Uterus (tissue), 4 donors: ENCODE results near the gene TRAPPC2L. TPM values are rescaled to one million over a fixed set of nuclear protein-coding genes. Genes with fewer than 3 reads are reported as not detected.

ENCODE experiments used
- DNase-seq, 2 donors: peaks; one replicate each; pipeline ENCODE4 v3.0.0-alpha.2; 2019 to 2020
- H3K27ac ChIP-seq, 2 donors: fragments of 200-600 bp; sonication (generic); 1 replicate in 1 of 2; 2 replicates in 1 of 2; pipeline ENCODE4 v1.5.1; 2016 to 2018
- H3K27me3 ChIP-seq, 2 donors: fragments of 200-600 bp; sonication (generic); one replicate each; pipeline ENCODE4 v1.5.1; 2018 to 2019; ENCODE audit warnings: control low read depth in 1 of 2
- H3K36me3 ChIP-seq, 2 donors: fragments of 200-600 bp; sonication (generic); one replicate each; pipeline ENCODE4 v1.5.1; 2019; ENCODE audit warnings: control low read depth in 1 of 2
- H3K4me1 ChIP-seq, 2 donors: fragments of 200-600 bp; sonication (generic); one replicate each; pipeline ENCODE4 v1.5.1; 2018 to 2019; ENCODE audit warnings: control low read depth in 1 of 2
- H3K4me3 ChIP-seq, 2 donors: fragments of 200-600 bp; sonication (generic); 1 replicate in 1 of 2; 2 replicates in 1 of 2; pipeline ENCODE4 v1.5.1; 2018 to 2019; ENCODE audit warnings: mild to moderate bottlenecking in 1 of 2
- H3K9me3 ChIP-seq, 2 donors: fragments of 200-600 bp; sonication (generic); one replicate each; pipeline ENCODE4 v1.5.1; 2019; ENCODE audit warnings: control low read depth in 1 of 2
- CTCF ChIP-seq, 4 experiments: fragments of 200-600 bp in 2 of 4; fragments of 450-650 bp in 2 of 4; sonication (generic) in 2 of 4; IDR thresholded peaks; one replicate each; pipeline ENCODE4 v1.5.1; 2016 to 2019; ENCODE audit warnings: antibody characterized with exemption in 4 of 4, mild to moderate bottlenecking in 2 of 4, moderate library complexity in 1 of 4
- POLR2A ChIP-seq, 2 donors: fragments of 450-650 bp; IDR thresholded peaks; one replicate each; pipeline ENCODE4 v1.6.1; 2016; ENCODE audit warnings: antibody characterized with exemption in 2 of 2, mild to moderate bottlenecking in 1 of 2, moderate library complexity in 1 of 2
- intact Hi-C: fragments of 100-400 bp; cut with DNase I; formaldehyde crosslinking; loops from one replicate; pipeline ENCODE4 v1.15.1; 2023; ENCODE audit warnings: low total_unique reads
- total RNA-seq, 4 donors: library from RNA; depleted of rRNA in 3 of 4; stranded (reverse); fragments of >200 nt in 3 of 4; gene quantifications; one replicate each; pipeline versions ENCODE4 v1.1.0 to v1.2.4, GENCODE V29; 2014 to 2023
- donor health status: DM: yes; HTN: yes; CAD: no.

TRAPPC2L gene
- total RNA-seq, 4 donors from 2014 or later, result 21.5 to 680 (median 70.6) TPM

DNA sequence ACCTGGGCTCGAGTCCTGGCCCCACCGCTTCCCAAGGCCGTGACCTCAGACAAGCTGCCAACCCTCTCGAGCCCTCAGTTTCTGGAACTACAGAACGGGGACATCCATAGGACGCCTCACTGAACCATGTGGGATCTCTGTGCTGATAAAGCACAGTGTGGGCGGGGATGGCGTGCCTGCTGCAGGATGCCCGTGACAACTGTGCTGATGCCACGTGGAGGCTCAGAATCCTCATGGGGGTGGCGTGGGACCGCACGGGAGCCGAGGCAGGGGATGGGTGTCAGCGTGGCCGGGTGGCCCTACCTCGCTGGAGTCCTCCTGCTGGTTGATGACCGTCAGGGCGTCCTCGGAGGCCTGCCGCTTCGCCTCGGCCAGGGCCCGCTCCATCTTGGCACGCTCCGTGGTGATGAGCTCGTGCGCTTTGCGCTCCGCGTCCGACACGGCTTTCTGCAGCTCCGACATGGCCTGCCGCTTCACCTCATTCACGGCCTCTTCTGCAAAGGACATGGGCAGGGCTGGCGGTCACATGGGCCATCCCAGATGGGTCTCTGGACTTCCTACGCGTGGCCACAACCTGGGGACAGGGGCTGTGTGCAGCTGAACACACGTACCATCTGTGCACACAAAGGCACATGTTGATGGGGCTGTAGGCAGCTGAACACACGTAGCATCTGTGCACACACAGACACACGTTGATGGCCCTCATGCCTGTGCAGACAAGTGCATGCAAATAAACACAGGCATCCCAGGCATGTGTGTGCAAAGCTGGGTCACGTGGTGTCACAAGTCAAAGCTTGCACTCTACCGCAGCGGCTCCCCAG is 22.2 kb downstream of the TRAPPC2L start:
- Histone ChIP-seq H3K36me3 (no peaks in the 10 kb centered on the region), H3K4me1 (no peaks in the 10 kb centered on the region), H3K27ac (no peak overlapping the region), H3K27me3 (no peaks in the 10 kb centered on the region), H3K9me3 (no peaks in the 10 kb centered on the region), H3K4me3 (no peak overlapping the region)
- TF ChIP-seq POLR2A (IDR thresholded peaks at IDR 0.05), result no peak
- no peak for TF ChIP-seq CTCF (IDR thresholded peaks at IDR 0.05)
- intact Hi-C loops, result no loop called here
- DNase-seq, result no peak

GRCh38 chr16:88879788-88880055 is 22.8 kb downstream of the TRAPPC2L start:
- H3K9me3 ChIP-seq, result no peaks in the 10 kb centered on the region
- H3K36me3 ChIP-seq, result no peaks in the 10 kb centered on the region
- TF ChIP-seq POLR2A (IDR thresholded peaks at IDR 0.05) (no peak), CTCF (IDR thresholded peaks at IDR 0.05) (no peak)
- H3K27me3 ChIP-seq, result no peaks in the 10 kb centered on the region
- no peaks in the 10 kb centered on the region for H3K4me1 ChIP-seq
- H3K27ac ChIP-seq, result no peak overlapping the region
- H3K4me3 ChIP-seq, result no peak overlapping the region
- intact Hi-C loops, result no loop called here
- DNase-seq, result no peak

DNA sequence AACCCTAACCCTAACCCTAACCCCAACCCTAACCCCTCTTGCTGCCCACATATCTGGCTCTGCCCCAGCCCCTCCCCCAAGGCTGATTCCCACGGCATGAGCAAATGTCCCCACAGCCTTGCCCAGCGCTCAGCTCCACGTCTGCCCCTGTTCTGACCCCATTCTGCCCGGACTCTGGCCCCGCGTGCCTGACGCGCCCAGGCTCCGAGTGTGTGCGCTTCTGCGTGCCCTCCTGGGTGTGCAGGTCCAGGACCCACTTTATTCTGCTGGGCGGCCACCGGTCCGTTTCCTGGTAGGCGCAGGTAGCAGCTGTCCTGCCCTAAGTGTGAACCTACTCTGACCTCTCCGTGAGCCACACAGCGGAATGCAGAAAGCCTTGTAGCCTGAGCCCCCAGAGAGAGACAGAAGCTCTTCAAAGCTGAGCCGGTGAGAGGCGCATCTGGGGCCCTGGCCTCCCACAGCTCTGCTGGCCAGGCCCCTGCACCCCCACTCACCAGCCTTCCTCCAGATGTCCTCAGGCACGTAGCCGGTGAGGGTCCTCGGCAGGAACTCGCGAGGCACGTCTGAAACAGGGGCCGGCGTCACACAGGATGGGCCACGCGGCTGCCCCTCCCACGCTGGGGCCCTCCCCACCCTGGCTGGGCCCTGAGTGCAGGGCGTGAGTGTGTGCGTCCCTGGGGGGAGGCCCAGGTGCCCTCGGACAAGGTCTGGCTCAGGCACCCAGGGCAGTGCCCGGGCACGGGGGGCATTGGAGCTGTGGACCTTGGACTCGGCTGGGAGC is 23.5 kb downstream of the TRAPPC2L start:
- no peaks in the 10 kb centered on the region for H3K27me3 ChIP-seq
- no peaks in the 10 kb centered on the region for H3K4me1 ChIP-seq
- intact Hi-C loops, result no loop called here
- DNase-seq, result no peak
- H3K9me3 ChIP-seq, result no peaks in the 10 kb centered on the region
- H3K4me3 ChIP-seq, result no peak overlapping the region
- H3K36me3 ChIP-seq, result no peaks in the 10 kb centered on the region
- H3K27ac ChIP-seq, result no peak overlapping the region
- TF ChIP-seq CTCF (IDR thresholded peaks at IDR 0.05) (no peak), POLR2A (IDR thresholded peaks at IDR 0.05) (no peak)

DNA sequence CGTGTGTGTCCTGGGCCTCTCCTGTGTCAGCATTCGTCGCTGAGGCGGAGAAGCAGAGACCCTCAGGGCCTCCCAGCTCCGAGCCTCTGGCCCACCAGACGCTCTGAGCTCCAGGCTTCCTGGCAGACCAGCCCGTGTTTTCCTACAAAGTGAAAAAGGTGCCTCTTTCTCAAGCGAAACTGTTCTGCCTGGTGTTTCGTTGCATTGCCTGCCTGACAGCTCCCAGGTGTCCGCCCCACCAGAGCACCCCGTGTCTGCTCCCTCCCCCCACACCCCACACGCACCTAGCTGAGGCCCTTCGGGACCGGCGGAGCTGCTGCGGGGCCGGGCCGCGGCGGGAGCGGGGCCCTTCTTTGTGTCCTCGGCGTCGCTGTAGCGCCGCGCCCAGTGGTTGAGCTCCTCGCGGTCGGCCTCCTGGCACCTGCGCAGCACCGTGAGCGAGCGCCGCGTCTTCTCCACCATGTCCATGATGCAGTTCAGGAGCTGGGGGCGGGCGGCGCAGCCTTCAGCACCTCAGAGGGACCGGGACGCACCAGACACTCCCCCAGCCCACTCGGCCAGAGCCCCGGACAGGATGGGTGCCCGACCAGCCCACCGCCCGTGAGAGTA is 24.2 kb downstream of the TRAPPC2L start:
- H3K36me3 ChIP-seq, result no peaks in the 10 kb centered on the region

More for the DNA sequence above, 24.2 kb downstream of the TRAPPC2L start:
- intact Hi-C loops, result no loop called here
- H3K9me3 ChIP-seq, result no peaks in the 10 kb centered on the region
- H3K27ac ChIP-seq, result no peak overlapping the region
- no peaks in the 10 kb centered on the region for H3K27me3 ChIP-seq
- no peak overlapping the region for H3K4me3 ChIP-seq
- TF ChIP-seq CTCF (IDR thresholded peaks at IDR 0.05) (no peak), POLR2A (IDR thresholded peaks at IDR 0.05) (no peak)
- no peaks in the 10 kb centered on the region for H3K4me1 ChIP-seq
- DNase-seq, result no peak
